OCI-LY1 (cell line): ENCODE results near the gene ADCY2.

Experiments used
- EZH2 ChIP-seq: fragments of 200-600 bp; sonication (generic), shearing (Covaris generic); IDR thresholded peaks from 2 replicates; pipeline ENCODE4 v1.8.0; 2017; ENCODE audit warnings: borderline replicate concordance, mixed run types, mild to moderate bottlenecking, antibody characterized with exemption, low read length, moderate library complexity, mixed read lengths
- TF ChIP-seq, protein P1 (sequence below): fragments of 200-600 bp; sonication (generic), shearing (Covaris generic); IDR thresholded peaks from 2 replicates; pipeline ENCODE4 v1.5.1; 2017; ENCODE audit warnings: mild to moderate bottlenecking, antibody characterized with exemption, low read length, moderate library complexity, mixed read lengths

DNA sequence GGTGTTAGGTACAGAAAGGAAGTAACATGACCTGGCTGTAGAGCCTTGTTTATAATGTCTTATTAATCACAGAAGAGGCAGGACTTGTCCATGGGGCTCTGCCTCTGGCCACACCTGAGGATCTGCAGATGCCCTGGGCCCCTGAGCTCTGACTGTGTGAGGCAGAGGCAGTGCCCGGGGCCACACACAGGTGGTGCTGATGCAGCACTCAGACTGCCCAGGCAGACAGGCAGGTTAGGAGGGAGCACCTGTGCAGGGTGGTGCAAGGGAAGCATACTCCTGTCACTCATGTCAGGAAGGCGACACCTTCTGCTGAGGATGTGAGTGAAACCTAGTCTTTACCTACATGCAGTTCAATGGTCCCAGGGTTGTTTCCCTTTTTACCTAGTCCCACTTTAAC is 366.3 kb downstream of the ADCY2 start:
- TF ChIP-seq, protein P1, sequence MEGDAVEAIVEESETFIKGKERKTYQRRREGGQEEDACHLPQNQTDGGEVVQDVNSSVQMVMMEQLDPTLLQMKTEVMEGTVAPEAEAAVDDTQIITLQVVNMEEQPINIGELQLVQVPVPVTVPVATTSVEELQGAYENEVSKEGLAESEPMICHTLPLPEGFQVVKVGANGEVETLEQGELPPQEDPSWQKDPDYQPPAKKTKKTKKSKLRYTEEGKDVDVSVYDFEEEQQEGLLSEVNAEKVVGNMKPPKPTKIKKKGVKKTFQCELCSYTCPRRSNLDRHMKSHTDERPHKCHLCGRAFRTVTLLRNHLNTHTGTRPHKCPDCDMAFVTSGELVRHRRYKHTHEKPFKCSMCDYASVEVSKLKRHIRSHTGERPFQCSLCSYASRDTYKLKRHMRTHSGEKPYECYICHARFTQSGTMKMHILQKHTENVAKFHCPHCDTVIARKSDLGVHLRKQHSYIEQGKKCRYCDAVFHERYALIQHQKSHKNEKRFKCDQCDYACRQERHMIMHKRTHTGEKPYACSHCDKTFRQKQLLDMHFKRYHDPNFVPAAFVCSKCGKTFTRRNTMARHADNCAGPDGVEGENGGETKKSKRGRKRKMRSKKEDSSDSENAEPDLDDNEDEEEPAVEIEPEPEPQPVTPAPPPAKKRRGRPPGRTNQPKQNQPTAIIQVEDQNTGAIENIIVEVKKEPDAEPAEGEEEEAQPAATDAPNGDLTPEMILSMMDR: no peak; the same call in 1 of the 2 replicates
- no peak for TF ChIP-seq EZH2
